NCI-H2227 treated with DMSO at 0.1 percent for 48 hours (cell line): ENCODE results near the gene RUBCN.

Experiments
- DNase-seq: peaks from one replicate; lab custom pipeline; 2025; lab: John Stamatoyannopoulos, UW

Gene RUBCN

GRCh38 chr3:197736491-197737318 is at the start of gene RUBCN:
Gene RUBCN, minus strand, starts transcription at chr3:197736904. Its CDS starts 185 bp downstream, at chr3:197736719.
- DNase-seq, result peak; percentile 95

DNA sequence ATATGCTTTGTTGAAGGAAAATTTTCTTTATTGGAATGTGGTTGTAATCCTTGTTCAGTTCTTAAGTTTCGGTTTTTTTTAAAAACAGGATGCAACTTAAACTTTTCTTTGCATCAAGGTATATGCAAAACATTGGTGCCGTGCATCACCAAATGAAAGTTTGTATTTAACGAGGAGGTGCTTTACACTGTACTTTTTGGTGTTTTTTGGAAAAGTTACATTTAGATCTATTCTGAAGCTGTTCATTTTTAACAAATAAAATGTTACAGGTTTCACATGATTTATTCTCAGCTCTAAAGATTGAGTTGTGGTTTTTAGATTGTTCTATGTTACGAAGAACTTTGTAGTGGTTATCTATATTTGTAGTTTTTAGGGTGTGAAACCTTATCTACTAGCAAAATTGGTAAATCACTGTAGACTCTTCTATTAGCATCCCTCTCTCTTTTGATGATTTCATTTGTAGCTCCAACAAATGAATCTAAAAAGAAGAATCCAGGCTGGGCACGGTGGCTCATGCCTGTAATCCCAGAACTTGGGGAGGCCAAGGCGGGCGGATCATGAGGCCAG is 47.4 kb upstream of the RUBCN start:
- no peak for DNase-seq

- DNase-seq, result no peak
Measured at GRCh38 chr3:197782230-197782629, 45.5 kb upstream of the RUBCN start.

DNA sequence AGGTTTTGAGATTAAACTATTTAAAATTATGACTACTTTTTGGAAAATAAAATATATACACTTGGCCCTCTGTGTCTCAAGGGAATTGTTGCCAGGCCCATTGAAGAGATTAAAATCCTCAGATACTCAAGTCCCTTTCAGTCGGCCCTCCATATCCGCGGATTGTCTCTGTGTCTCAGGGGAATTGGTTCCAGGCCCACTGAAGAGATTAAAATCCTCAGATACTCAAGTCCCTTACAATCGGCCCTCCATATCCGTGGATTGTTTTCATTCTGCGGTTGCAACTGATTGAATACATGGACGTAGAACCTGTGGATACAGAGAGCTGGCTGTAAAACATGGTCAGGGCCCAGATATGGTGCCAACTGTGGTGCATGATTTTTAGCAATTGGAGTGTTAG is 38.6 kb upstream of the RUBCN start:
- no peak for DNase-seq

- no peak for DNase-seq
Measured at GRCh38 chr3:197761784-197762183, 25.1 kb upstream of the RUBCN start.

DNA sequence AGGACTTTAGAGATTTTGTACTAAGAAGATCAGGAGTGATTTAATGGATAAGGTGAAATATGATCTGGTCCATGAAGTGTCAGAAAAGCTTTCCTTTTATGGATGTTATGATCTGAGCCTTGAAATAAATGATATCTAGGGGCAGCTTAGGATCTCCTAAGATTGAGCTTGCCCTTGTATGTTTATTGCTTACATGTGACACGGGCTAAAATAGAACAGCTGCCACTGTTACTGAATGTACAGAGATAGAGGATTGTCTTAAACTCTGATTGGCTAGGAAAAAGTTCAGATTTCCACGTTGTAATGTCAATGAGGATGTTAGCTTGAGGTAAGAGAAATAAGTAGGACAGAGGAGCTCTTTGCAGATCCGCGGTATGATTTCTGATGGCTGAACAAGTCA is 21.8 kb upstream of the RUBCN start:
- no peak for DNase-seq

DNA sequence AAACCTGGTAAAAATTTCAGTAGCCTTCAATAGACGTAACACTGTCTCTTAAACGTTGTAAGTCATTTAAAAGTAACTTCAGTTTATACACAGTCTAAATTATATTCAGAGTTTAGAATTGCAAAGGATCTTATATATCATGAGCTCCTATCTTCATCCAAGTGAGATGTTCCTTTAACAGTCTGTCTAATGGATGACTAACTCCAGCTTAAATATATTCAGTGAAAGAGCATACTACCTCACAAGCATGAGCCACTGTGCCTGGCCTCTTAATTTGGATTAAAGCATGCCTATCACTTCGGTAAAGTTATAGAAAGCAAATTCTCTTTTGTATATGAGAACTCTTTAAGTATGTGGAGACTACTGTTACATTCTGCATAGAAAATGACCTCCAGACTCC is 20.0 kb upstream of the RUBCN start:
- DNase-seq, result no peak

DNA sequence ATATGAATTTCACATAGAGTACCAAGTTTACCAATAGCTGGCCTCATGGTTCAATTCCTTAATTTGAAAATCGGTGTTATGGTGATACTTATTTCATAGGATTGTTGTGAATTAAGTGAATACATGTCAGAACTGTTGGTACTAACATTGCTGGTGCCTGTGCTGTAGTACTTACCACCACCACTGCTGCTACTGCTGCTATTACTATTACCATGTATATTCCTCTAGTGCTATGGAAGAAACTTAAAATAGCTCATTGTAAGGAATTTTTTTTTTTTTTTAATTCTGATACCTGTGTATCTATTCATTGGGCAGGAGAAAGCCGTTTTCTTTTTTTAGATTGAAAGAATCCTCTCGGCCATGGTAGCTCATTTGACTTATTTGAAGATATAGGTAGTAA is 16.6 kb upstream of the RUBCN start:
- peak; percentile 1 for DNase-seq

GRCh38 chr3:197752107-197752506 is 15.4 kb upstream of the RUBCN start:
- DNase-seq, result no peak

GRCh38 chr3:197750858-197751737 is 14.4 kb upstream of the RUBCN start:
- peak; percentile 26 for DNase-seq

- DNase-seq, result peak; percentile 26
Measured at GRCh38 chr3:197750396-197750831, 13.7 kb upstream of the RUBCN start.

DNA sequence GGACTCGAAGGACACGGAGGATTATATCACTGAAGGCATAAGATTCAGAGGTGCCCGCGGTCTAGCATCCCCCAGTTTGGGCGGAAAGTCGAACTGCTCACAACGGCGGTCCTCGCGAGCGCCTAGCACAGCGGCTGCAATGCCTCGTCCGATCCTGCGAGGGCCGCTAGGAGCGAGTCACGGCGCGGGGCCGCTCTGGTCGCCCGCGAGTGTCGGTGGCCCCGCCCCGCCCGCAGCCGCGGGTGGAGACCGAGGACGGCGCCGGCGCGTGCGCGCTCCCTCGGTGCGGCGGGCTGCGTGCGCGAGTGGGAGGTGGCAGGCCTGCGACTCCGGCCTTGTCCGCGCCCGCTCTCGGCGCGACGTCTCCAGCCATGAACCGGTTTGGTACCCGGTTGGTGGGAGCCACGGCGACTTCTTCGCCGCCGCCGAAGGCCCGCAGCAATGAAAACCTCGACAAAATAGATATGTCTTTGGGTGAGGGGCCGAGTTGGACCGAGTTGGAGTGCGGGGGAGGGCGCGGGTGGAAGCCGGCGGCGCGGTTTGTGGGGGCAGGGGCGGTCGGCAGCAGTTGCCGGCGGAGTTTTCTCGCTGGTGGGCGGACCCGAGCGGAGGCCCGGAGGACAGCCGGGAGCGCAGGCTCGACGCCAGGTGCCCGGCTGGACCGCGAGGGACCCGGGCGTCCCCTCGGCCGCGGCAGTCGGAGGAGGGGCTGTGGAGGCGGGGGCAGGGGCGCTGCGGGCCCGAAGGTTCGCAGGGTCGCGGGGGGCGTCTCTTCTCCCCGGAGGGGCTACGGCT is 13.1 kb upstream of the RUBCN start, which contains the start of gene FYTTD1:
Gene FYTTD1, plus strand, starts transcription at position 283 of the 795 bp plus-strand sequence. Its CDS starts 89 bp downstream, at position 372.
- peak; percentile 89 for DNase-seq

GRCh38 chr3:197749315-197749600 is 12.6 kb upstream of the RUBCN start:
- peak; percentile 89 for DNase-seq

DNA sequence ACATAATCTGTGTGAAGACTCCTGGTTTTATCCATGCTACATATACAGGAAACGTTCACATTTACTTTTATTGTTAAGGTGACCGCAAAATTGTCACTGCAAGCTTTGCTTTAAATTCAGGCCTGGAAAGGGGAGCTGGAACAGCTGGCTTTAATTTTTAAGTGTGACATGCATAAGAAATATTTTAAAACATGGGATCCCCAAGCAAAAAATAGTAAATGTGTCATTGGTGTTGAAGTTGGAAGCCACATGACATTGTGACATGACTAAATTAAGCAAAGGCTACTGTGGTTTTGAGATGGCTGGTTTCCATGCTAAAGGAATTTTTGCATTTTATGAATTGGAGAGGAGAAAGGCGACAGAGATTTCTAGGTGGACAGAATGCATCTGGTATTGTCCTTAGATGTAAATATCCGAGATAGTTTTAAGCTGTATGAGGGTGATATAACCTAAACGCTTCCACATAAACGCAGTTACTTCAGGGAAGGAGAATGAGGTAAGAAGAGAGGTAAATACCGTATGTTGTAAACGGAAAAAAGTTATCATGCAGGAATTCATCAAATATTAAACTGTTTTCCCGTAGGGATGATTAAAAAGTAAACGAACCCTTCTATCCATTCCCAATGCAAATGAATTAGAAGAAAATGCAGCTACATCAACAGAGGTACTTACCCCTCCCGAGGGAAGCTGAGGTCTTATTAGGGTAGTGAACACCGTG is 12.1 kb upstream of the RUBCN start:
- DNase-seq, result no peak

DNA sequence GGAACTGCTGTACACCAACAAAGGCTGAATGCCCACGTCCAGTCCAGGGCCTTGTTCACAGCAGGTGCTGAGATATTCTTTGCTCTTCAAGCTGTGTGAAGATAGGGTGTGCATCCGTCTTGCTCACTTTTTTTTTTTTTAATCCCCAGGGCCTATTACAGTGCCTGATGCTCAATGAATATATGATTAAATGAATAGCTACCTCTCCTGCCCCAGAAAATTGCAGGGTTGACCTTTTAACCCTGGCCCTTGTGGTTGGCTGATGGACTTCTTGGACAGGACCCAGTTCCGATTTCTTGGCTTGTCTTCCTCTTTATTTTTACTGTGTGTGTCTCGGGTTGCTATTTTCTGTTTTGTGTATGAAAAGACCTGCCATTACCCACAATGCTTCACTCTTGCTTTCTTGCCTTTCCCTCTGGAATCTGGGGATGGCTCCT is 10.1 kb upstream of the RUBCN start:
- DNase-seq, result no peak

DNA sequence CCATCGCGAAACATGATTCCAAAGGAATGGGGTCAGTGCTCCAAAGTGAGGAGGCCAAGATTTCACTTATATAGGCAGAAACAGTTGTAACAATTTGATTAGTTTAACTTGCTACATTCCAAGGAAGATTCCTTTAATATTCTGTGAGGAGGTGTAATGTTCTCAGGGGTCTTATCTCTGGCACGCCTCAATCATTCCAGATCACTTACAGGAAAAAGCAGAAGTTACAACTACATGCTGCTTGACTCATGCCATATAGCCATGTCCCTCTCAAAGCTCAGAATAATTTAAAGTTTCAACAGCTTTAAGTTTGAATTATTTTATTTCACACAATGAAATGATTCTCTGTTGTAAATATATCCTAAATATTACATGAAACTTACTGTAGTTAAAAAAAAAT is 9.5 kb upstream of the RUBCN start:
- no peak for DNase-seq

DNA sequence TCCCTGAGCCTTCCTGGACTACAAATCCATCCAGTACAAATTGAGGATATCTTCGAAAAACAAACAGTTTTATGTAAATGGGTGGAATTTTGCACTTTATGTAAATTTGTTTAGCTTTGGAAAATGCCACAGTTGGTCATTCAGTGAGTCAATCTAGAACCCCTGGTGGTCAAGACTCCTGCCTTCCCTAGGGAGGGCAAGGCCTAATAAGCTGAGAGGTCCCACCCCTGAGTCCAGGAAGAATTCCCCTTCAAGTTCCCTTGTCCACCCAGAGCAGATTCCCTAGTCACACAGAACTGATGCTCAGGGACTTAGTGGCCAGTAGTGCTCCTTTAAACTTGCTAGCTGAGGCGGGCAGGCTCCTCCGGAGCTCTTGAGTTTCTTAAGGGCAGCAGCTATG is 6.1 kb upstream of the RUBCN start:
- DNase-seq, result no peak

DNA sequence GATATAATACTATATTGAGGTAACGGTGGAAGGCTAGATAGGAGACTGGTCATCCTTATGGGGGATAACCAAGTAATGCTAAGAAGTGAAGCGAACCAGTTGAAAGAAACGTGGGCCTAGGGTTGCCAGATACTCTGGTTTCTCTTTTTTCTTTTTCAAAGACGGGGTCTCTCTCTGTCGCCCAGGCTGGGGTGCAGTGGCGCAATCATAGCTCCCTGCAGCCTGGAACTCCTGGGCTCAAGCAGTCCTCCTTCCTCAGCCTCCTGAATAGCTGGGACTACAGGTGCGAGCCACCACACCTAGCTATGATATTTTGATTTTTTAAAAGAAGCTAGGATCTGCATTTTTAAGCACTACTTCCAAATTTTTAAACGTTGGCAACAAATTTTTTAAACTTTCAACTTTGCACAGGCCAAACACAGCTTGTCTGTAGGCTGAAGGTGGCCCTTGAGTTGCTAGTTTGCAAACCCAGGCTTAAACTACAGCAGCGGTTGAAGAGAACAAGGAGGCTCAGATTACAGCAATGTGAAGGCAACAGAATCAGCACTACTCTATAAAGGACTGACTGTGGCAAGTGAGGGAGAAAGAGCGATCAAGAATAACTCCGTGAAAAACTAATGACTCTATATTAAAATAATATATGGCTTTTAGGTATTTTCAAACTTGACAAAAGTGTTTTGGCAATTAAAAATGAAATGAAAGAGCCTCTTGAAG is 1.2 kb upstream of the RUBCN start:
- no peak for DNase-seq

DNA sequence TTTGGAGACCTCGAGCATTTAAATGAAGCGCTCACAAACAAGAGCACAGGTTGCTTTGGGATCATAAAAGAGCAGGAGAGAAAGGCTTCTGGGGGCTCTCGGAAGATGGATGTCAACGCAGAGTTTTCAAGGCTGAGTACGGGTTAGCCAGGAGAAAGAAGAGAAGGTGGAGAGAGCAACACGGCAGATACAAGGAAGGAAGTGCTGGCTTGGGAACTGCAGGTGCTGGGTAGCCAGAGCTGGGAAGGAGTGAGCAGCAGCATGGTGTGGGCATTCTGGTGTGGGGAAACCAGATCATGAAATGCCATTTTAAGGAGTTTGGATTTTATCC is 580 bp upstream of the RUBCN start:
- DNase-seq, result peak; percentile 69

DNA sequence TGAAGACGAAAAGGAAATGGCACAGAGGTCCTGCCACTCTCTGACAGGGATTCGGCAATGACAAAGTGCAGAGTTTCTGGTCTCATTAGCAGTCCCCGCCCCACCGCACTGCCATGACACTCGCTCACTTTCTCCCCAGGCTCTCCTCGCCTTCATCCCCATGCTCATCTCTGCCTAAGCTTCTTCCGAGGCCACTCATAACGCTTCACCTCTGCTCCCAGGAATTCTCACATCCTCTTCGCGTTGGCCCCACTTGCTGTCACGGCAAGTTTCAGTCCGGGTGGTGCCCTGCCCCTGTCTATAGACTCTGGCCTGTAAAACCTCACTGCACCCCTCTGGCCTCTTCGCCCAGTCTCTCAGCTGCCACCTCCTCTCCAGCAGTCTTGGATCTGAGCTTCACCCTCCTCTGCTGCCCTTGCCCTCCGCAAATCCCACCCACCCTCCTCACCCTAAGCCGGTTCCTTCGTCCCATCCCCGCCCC is 654 bp downstream of the RUBCN start:
- DNase-seq, result no peak
